K562 (cell line): ENCODE results near the gene COX15. TPM values are rescaled to one million over a fixed set of nuclear protein-coding genes. Genes with fewer than 3 reads are reported as not detected.

ENCODE experiments used
- BACH1 ChIP-seq: fragments of 200-800 bp; sonication (Bioruptor generic); IDR thresholded peaks from 2 replicates; pipeline ENCODE4 v1.6.1; 2016; ENCODE audit warnings: missing genetic modification characterization, missing compliant biosample characterization
- EHMT2 ChIP-seq: fragments of 450-650 bp; IDR thresholded peaks from 2 replicates; pipeline ENCODE4 v1.6.1; 2018; ENCODE audit warnings: antibody characterized with exemption
- FOS ChIP-seq: IDR thresholded peaks from 3 replicates; pipeline ENCODE4 v1.6.1; 2011; ENCODE audit not compliant: insufficient read length; ENCODE audit errors: extremely low read depth
- MTA1 ChIP-seq: fragments of 450-650 bp; IDR thresholded peaks from 2 replicates; pipeline ENCODE4 v1.6.1; 2017; ENCODE audit warnings: borderline replicate concordance
- MXI1 ChIP-seq: IDR thresholded peaks from 2 replicates; pipeline ENCODE4 v1.6.1; 2011; ENCODE audit warnings: low read depth, mild to moderate bottlenecking, improper control_type of control experiment, low read length
- NRF1 ChIP-seq, 2 experiments: fragments of 450-650 bp; IDR thresholded peaks in 1 of 2; conservative IDR thresholded peaks in 1 of 2; 2 replicates each; pipeline ENCODE4 v1.6.1; 2014; ENCODE audit warnings: mild to moderate bottlenecking in 2 of 2
- NUFIP1 ChIP-seq: fragments of 450-650 bp; IDR thresholded peaks from 2 replicates; pipeline ENCODE4 v1.6.1; 2018; ENCODE audit not compliant: partially characterized antibody
- SMAD3 ChIP-seq: fragments of 450-650 bp; formaldehyde crosslinking; conservative IDR thresholded peaks from 2 replicates; pipeline ENCODE4 v1.4.0; 2020; ENCODE audit warnings: mild to moderate bottlenecking
- SMAD4 ChIP-seq: fragments of 250-450 bp; sonication (Bioruptor Pico); conservative IDR thresholded peaks from 2 replicates; pipeline ENCODE4 v1.8.0; 2021; ENCODE audit warnings: inconsistent platforms, mild to moderate bottlenecking, moderate library complexity
- SPI1 ChIP-seq: IDR thresholded peaks from 2 replicates; pipeline ENCODE4 v1.6.1; 2011; ENCODE audit warnings: low read depth, low read length, control low read depth, borderline replicate concordance
- SRF ChIP-seq, 2 experiments: fragments of 250-450, 450-650 bp in 1 of 2; sonication (Bioruptor Pico) in 1 of 2; sonication (generic) in 1 of 2; formaldehyde crosslinking; IDR thresholded peaks; 2 replicates each; pipeline versions ENCODE4 v1.5.0 to v1.5.1; 2020 to 2022; ENCODE audit warnings: mild to moderate bottlenecking in 1 of 2, missing genetic modification reagents in 1 of 2
- TBL1XR1 ChIP-seq, 2 experiments: IDR thresholded peaks; 2 replicates each; pipeline ENCODE4 v1.6.1; 2012; ENCODE audit warnings: improper control_type of control experiment in 2 of 2, low read length in 2 of 2, mild to moderate bottlenecking in 1 of 2
- TCFL5 ChIP-seq: fragments of 250-450 bp; sonication (Bioruptor Pico); conservative IDR thresholded peaks from 2 replicates; pipeline ENCODE4 v1.6.1; 2021; ENCODE audit warnings: mild to moderate bottlenecking, moderate library complexity, matching md5 sums
- ZNF239 ChIP-seq: fragments of 250-450 bp; sonication (Bioruptor Pico); IDR thresholded peaks from 2 replicates; pipeline ENCODE4 v1.4.0; 2020; ENCODE audit warnings: mild to moderate bottlenecking
- ZNF707 ChIP-seq: fragments of 250-450 bp; sonication (Bioruptor Pico); conservative IDR thresholded peaks from 2 replicates; pipeline ENCODE4 v1.8.0; 2022; ENCODE audit warnings: inconsistent platforms, mild to moderate bottlenecking, moderate library complexity
- ZNF717 ChIP-seq: fragments of 250-450 bp; sonication (Bioruptor Pico); IDR thresholded peaks from 2 replicates; pipeline ENCODE4 v1.5.0; 2021
- polyA plus RNA-seq, 8 experiments: library from polyadenylated mRNA; depleted of rRNA in 4 of 8; stranded (reverse) in 5 of 8; unstranded in 3 of 8; fragments of >200 nt; fragmentation: Nextera tagmentation in 2 of 8; fragmentation: Illumina TruSeq in 1 of 8; extraction: Ambion mirVana in 2 of 8; extraction: Trizol in 1 of 8; gene quantifications; 2 replicates each; pipeline versions ENCODE4 v1.2.1 to v1.2.3, GENCODE V29; 2011 to 2014; ENCODE audit warnings: inconsistent platforms in 1 of 8, missing spikeins in 1 of 8
- total RNA-seq, 7 experiments: library from RNA; depleted of rRNA in 6 of 7; stranded (reverse); fragments of >200 nt in 6 of 7; fragmentation: Illumina TruSeq in 2 of 7; extraction: Trizol in 2 of 7; gene quantifications; 2 replicates each; pipeline versions ENCODE4 v1.2.1 to v1.2.3, GENCODE V29; 2011 to 2021; ENCODE audit warnings: low replicate concordance in 1 of 7
- TF ChIP-seq, protein P1 (sequence below): fragments of 450-650 bp; IDR thresholded peaks from 2 replicates; pipeline ENCODE4 v1.6.1; 2017; ENCODE audit warnings: mild to moderate bottlenecking, moderate library complexity
- TF ChIP-seq, protein P2 (sequence below): sonication (generic); IDR thresholded peaks from 2 replicates; pipeline ENCODE4 v1.6.1; 2016
- TF ChIP-seq, protein P3 (sequence below): fragments of 450-650 bp; IDR thresholded peaks from 2 replicates; pipeline ENCODE4 v1.7.1; 2018; ENCODE audit warnings: mild to moderate bottlenecking, low read depth; ENCODE audit not compliant: partially characterized antibody
- TF ChIP-seq, protein P4 (sequence below): fragments of 250-450 bp; sonication (Bioruptor Pico); IDR thresholded peaks from 2 replicates; pipeline ENCODE4 v1.6.1; 2021; ENCODE audit warnings: mild to moderate bottlenecking
- TF ChIP-seq, protein P5 (sequence below): fragments of 250-450 bp; sonication (Bioruptor Pico); IDR thresholded peaks from 2 replicates; pipeline ENCODE4 v1.8.0; 2022; ENCODE audit warnings: inconsistent platforms

COX15 gene
- total and polyA plus RNA-seq, 9 of the 15 experiments (the other 6 are each of a cell fraction or from before 2014, with no cell fraction given): 17.4 to 45.1 (median 23.7) TPM

DNA sequence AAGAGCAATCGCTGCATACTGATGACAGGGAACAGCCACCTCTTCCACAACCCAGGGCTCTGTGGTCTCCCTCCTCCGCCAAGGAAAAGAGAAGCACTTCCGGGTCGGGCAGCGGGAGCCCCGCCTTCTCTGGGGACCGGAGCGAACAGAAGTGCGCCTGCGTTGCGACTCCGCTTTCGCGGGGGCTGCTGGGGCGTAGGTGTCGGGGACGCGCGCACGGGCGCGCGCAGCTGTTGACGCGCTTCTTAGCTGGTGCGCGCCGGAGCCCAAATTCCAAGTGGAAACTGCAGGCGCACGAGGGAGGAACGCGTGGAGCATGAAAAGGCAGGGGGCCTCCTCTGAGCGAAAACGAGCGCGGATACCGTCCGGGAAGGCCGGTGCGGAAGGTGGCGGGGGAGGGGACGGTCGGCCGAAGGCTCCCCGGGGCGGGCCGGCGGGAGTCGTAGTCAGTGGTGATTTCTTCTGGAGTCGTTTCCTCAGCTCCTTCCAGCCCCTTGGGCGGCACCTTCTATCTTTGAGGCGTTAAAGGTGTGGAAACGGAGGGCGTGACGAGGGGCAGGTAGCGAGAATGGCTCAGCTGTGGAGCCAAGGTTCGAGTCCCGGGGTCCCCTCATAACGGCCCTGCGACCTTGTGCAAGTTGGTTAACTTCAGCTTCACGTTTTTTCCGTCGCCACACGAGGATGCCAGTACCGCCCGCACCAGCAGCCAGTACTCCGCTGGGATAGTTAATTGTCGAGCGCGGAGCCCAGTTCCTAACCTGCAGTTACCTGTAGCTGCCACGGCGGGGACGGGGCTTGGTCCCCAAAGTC lies at the start of gene COX15, which contains the start of gene CUTC (continued):
- TF ChIP-seq, protein P1, sequence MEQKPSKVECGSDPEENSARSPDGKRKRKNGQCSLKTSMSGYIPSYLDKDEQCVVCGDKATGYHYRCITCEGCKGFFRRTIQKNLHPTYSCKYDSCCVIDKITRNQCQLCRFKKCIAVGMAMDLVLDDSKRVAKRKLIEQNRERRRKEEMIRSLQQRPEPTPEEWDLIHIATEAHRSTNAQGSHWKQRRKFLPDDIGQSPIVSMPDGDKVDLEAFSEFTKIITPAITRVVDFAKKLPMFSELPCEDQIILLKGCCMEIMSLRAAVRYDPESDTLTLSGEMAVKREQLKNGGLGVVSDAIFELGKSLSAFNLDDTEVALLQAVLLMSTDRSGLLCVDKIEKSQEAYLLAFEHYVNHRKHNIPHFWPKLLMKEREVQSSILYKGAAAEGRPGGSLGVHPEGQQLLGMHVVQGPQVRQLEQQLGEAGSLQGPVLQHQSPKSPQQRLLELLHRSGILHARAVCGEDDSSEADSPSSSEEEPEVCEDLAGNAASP: no peak
- TF ChIP-seq, protein P2, sequence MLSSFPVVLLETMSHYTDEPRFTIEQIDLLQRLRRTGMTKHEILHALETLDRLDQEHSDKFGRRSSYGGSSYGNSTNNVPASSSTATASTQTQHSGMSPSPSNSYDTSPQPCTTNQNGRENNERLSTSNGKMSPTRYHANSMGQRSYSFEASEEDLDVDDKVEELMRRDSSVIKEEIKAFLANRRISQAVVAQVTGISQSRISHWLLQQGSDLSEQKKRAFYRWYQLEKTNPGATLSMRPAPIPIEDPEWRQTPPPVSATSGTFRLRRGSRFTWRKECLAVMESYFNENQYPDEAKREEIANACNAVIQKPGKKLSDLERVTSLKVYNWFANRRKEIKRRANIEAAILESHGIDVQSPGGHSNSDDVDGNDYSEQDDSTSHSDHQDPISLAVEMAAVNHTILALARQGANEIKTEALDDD: 0 out of 2 replicates have a peak, but pooled peaks have one; percentile 33
- TF ChIP-seq, protein P3, sequence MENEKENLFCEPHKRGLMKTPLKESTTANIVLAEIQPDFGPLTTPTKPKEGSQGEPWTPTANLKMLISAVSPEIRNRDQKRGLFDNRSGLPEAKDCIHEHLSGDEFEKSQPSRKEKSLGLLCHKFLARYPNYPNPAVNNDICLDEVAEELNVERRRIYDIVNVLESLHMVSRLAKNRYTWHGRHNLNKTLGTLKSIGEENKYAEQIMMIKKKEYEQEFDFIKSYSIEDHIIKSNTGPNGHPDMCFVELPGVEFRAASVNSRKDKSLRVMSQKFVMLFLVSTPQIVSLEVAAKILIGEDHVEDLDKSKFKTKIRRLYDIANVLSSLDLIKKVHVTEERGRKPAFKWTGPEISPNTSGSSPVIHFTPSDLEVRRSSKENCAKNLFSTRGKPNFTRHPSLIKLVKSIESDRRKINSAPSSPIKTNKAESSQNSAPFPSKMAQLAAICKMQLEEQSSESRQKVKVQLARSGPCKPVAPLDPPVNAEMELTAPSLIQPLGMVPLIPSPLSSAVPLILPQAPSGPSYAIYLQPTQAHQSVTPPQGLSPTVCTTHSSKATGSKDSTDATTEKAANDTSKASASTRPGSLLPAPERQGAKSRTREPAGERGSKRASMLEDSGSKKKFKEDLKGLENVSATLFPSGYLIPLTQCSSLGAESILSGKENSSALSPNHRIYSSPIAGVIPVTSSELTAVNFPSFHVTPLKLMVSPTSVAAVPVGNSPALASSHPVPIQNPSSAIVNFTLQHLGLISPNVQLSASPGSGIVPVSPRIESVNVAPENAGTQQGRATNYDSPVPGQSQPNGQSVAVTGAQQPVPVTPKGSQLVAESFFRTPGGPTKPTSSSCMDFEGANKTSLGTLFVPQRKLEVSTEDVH: peak; percentile 71
- peak; percentile 71; the same call in 1 of the 2 replicates for TF ChIP-seq BACH1 (tag)
- TF ChIP-seq ZNF717 (CRISPR knock-in tag): no peak
- TF ChIP-seq, protein P4, sequence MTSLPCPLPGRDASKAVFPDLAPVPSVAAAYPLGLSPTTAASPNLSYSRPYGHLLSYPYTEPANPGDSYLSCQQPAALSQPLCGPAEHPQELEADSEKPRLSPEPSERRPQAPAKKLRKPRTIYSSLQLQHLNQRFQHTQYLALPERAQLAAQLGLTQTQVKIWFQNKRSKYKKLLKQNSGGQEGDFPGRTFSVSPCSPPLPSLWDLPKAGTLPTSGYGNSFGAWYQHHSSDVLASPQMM (CRISPR knock-in tag): no peak
- peak; percentile 94 to 95 for TF ChIP-seq NRF1 (conservative IDR thresholded peaks at IDR 0.05 in 1 of 2, IDR thresholded peaks at IDR 0.05 in 1 of 2)
- TF ChIP-seq ZNF707: no peak
- TF ChIP-seq SPI1: 0 out of 2 replicates have a peak, but pooled peaks have one; percentile 10
- no peak for TF ChIP-seq FOS
- TF ChIP-seq SMAD4: no peak
- no peak for TF ChIP-seq MXI1
- no peak for TF ChIP-seq TCFL5 (CRISPR knock-in tag)
- no peak for TF ChIP-seq TBL1XR1 (IDR thresholded peaks at IDR 0.05; ENCODE audit: low read length in 2 of 2)
- no peak for TF ChIP-seq MTA1
- TF ChIP-seq, protein P5, sequence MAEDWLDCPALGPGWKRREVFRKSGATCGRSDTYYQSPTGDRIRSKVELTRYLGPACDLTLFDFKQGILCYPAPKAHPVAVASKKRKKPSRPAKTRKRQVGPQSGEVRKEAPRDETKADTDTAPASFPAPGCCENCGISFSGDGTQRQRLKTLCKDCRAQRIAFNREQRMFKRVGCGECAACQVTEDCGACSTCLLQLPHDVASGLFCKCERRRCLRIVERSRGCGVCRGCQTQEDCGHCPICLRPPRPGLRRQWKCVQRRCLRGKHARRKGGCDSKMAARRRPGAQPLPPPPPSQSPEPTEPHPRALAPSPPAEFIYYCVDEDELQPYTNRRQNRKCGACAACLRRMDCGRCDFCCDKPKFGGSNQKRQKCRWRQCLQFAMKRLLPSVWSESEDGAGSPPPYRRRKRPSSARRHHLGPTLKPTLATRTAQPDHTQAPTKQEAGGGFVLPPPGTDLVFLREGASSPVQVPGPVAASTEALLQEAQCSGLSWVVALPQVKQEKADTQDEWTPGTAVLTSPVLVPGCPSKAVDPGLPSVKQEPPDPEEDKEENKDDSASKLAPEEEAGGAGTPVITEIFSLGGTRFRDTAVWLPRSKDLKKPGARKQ (CRISPR knock-in tag): no peak
- no peak for TF ChIP-seq NUFIP1
- no peak for TF ChIP-seq SRF (CRISPR knock-in tag; IDR thresholded peaks at IDR 0.05)
- TF ChIP-seq EHMT2: no peak
- no peak for TF ChIP-seq SMAD3
- TF ChIP-seq ZNF239 (CRISPR knock-in tag): no peak
